GM21786 (cell line): ENCODE data around the gene PALLD.

Source experiments
- ATAC-seq: cut with Tn5 transposase; IDR thresholded peaks from one replicate; pipeline ENCODE4 v1.9.1; 2021; ENCODE audit not compliant: unreplicated experiment

PALLD gene

DNA sequence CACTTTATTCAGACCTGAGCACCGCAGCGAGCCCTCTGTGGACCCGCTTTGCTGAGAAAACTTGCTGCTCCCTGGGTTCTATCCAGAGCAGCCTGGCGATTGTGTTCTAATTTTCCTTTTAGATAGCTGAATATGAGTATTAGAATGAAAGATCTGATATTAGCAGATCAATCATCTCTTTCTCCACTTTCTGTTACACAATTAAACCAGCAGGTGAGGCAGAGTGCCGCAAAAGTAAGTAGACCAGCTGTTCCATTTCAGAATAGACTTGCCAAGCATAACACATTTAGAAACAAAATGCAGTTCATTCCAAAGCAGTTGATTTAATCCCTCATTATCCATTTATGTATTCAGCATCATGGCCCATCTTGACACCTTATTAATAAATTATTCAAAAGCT is 58.6 kb downstream of the PALLD start:
- ATAC-seq = no peak

DNA sequence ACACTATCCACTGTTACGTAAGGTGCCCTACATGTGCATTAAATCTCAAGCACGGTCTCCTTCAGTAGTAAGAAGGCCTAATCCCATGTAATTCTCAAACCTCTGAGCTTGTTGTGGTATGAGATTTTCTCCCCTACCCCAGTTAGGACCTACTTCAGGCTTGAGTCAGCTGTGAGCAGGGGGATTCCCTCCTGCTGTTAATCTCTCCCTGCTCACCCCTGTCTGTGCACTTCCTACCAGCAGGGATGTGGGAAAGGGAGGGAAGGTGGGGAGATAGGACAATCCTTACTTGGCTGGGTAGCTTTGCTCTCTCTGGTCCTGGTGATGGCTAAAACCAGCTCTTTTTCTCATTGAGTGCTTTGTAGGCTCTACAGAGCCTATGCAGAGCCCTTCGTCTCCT is 60.8 kb downstream of the PALLD start:
- no peak for ATAC-seq

DNA sequence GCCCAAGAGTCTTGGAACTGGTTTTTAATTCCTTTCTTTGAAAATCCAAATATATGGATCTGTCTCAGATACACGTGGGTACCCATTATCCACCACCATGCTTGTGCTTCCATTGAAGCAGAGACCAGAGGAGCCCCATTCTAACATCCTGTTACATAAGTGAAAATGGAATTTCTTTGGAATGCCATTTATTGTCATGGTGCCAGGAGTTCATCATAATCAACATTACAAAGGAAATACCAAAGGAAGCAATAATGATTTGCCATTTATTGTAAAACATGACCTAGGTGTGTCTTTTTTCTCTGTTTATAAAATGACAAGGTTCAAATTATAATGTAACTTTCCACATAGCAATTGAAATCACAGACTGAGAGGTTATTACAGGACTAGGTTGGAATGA is 61.7 kb downstream of the PALLD start:
- no peak for ATAC-seq

DNA sequence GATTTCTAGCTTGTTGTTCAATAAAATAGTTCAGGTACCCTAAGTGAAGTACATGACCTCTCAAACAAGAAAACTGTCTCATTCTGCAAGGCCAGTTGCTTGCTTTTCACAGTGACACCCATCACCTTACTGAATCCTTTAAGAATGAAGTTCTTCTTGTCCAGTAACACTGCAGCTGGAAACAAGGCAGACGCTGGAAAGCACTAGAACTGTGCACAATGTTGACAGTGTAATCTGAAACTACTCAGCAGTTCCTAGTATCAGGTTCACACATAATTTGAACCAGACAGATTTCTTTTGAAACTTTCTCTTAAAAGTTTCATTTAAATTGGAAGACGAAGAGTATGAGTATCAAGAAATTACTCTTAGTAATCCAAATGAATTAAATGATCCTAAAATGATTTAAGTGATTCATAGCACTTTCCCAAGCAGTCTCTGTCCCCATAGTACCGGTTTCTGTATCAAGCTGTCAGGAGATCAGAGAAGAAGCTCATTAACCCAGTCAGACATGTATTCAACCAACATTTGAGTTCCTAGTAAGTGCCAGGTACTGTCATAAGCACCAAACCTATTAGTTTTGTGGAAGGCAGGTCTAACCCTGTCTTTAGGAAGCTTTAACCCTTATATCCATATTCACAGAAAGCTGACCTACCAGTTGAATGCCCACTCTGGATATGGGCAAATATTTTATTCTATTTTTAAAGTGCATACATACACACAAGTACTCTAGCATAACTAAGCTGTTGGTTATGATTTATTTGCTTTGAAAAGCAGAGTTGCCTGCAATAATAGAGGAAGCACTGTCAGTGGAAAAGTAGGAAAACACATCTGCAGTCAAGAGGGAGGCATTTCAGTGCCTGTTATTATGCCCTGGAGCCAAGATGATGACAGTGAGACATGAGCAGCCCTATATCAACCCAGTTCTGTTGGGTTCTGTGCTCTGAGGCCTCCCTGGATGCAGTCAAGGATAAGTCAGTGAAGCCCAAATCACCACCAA is 63.6 kb downstream of the PALLD start:
- no peak for ATAC-seq

DNA sequence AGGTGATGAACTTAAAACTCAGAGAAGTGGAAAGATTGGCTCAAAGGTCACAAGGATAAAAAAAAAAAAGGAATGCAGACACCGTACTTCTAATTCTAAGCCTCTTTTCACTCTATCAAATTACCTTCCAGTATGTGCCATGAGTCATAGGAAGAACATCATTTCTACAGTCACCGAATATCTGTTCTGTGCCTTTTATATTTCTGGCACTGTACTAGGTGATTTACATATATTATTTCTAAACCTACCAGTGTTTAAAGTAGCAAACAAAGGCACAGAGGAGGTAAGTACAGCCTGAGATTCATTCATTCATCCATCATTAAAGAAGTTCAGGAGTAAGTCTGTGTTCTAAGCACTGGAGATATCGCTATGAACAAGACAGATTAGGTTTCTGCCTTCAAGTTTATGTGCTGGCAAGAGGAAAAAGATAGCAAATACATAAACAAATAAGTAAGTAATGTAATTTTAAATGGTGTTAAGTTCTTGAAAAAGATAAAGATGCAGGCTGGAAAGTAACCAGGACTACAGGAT is 65.3 kb downstream of the PALLD start:
- no peak for ATAC-seq

DNA sequence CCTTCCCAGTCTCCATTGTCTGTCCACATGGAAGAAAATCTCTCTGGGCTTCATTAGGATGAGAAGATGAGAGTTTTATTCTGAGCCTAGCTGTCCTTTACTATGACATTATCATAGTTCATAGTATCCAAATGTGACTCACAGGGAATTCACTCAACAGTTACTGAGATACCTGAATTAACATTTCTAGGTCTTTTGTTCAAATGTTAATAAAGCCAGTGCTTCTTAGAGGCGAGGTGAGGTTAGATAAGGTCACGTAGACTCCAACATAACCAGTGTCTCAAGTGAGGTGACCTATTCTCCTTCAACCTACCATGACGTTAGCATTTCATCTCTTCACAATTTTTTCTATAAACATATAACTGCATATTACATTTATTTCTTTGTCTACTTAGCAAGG is 67.2 kb downstream of the PALLD start:
- no peak for ATAC-seq

DNA sequence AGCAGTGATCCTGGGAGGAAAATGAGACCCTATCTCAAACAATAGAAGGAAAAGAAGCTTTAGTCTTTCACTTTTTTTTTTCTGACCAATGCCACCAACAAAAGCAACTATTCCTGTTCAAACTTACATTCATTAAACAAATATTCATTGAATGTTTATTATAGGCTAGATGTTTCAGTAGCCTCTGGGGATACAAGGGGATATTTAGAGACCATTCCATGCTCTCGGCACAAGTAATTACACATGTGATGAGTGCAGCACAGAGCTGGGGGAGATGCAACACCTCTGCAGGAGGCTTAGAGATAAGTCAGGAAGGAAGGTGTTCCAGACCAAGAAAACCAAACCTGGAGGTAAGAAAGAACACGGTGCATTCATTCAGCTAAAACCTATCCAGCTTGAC is 68.3 kb downstream of the PALLD start:
- ATAC-seq = no peak

DNA sequence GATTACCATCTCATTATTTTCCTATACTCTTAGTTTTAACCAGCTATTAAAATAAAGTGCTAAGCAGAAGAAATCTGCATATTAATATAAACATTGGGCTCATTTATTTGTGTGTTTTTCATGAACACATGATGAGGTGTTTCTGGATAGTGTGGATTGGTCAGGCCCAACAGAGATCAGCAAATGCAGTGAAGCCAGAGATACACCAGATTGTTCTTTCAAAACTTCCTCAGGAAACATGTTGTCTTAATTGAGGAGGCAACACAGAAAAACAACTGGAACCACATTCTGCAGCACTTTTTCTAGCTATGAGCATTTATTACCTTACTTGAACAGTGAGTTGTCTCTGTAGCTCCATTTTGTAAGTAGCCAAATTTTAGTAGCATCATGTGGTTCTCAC is 69.9 kb downstream of the PALLD start:
- ATAC-seq = no peak

DNA sequence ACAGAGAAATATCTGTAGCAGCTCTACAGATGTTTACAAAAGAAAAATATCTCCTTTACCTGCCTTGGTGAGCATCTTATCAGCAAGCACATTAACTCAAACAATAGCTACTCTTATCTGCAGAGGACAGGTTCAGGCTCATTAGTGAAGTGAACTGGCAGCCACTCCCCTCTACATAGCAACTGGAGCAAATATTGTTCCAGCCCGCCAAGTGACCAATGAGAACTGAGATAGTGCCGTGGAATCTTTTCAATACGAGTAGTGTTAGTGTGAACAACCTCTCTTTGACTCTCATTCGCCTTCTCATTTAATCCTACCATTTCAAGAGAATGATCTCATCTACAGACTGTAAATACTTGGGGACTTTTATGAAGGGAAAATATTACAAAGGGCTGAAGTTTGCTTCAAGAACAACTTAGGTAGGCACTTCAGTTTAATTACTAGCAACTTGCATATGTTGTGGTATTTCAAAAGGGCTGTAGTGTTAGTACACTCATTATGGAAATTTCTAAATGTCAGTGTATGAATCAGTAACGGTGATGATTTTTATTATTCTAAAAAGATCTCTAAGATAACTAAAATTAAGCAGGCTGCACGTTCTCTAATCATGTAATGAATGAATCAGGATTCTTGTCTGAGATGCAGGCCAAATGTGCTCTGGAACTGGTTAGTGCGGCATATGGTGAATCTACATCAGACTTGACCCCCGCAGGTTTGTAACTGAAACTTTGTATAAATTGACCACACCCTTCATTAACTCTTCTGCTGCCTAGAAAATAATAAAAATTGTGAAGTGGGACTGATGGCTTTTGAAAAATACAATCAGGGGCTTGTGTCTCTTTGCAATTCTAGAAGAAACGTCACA is 72.4 kb downstream of the PALLD start:
- no peak for ATAC-seq

DNA sequence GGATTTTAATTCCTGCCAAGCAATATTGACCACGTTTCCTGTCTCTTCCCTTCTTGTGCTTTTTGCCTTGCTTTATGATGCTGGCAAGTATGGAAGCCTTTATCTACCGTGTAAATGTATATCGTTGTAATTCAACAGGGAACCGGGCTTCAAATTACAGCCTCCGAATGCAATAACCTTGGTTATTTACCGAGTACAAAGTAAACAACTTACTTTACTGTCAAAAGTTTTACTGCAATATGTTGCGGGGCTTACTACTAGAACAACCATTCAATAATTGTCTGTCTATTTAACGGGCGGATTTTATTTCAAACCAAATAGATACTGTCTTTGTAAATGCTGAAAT is 73.1 kb downstream of the PALLD start:
- no peak for ATAC-seq

DNA sequence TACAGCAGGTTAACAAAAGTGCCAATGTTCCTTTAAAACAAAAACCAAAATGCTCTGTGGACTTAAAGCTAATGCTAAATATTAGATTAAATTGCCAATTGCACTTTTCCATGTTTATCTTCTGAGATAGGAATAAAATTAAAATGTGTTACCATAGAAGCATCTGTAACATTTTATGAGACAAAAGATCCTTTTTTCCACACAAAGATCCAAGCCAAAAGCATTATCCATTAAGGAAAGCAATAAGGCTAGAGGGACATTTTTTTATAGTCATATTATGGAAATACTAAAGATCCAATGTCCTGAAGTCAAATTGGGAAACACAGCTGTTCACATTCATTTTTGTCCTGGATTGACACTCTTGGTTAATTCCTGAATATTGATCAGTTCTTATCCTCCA is 73.6 kb downstream of the PALLD start:
- no peak for ATAC-seq

DNA sequence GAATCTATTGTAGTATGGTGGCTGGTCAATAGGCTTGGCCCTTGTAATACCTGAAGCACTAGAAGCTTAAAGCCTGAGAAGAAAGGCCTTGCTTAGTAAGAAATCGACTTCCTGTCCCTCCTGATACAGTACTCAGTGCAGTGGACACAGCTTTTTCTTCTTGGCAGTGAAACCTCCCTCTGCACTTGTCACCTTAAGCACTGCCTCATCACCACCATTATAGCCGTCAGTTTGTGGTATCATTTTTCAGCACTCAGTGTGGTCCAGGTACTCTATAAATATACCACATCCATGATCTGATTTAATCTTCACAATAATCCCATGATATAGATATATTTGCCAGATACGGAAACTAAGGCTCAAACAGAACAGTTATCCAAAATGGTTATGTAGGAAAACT is 75.2 kb downstream of the PALLD start:
- ATAC-seq = no peak

DNA sequence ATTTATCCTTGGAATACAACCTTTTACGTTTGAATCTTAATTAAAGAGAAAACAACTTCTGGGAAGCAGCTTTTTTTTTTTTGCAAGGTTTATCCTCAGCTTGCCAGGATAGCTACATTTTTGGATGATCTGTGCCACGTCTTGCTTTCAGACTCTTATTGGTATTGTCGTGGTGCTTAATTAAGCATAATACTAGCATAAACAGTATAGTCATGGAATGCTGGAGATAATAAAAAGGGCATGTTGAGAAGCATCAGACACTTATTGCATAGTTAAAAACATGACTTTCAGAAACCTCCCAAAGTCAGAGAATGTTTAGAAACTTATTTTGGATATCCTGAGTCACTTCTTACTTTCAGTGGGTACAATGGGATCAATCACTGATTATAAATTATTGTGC is 77.0 kb downstream of the PALLD start:
- ATAC-seq = no peak

DNA sequence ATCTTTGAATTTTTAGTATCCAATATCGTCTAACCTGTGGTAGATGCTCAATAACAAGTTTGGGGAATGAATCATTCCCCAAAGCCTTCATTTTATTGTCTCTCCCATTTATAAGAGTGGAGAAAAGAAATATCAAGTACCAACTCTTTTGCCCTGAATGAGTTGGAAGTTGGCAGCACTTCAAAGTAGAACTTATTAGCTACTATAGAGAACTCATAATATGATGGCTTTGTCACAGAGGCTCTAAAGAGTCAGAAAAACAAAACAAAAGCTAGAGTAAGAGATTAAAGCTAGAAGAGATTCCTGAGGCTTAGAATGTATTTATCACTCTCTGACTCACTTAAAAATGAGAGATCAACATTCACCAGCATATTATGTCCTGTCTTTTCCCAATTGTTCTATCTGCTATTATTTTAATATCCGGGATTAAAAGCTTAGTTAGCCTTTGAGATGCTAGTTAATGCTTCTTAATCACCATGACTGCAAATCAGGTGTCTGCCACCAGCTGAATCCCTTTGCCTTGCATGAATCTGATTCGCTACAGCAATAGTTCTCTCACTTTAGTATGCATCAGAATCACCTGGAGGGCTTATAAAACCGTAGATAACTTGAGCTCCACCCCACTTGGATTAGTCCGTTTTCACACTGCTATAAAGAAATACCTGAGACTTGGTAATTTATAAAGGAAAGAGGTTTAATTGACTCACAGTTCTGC is 77.9 kb downstream of the PALLD start:
- ATAC-seq = no peak

DNA sequence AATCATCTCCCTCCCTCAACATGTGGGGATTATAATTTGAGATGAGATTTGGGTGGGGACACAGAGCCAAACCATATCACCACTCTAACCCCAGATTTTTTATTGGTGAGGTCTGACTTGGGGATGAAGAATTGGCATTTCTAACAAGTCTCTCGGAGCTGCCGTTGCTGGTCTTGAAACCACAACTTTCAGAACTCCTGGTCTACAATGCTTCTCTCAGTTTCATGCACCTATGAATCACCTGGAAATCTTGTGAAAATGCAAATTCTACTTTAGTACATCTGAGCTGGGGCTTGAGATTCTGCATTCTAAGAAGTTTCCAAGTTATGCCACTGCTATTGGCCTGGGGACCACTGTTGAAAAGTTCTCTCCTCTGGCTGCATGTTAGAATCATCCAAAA is 78.6 kb downstream of the PALLD start:
- no peak for ATAC-seq

DNA sequence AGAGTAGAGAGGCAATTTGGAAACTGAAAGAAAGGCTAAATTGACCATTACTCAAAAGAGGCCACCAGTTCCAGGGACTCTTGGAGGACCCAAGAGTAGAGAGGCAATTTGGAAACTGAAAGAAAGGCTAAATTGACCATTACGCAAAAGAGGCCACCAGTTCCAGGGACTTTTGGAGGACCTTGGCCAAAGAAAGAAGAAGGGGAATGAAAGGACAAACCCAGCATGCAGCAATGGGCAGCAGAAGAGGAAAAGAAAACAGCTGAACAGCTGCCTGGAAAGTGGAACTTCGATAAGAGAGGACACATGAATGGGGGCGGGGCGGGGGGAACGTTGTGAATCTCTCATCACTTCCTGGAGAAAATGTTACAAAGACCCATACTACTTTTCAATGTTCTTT is 80.8 kb downstream of the PALLD start:
- ATAC-seq = no peak

DNA sequence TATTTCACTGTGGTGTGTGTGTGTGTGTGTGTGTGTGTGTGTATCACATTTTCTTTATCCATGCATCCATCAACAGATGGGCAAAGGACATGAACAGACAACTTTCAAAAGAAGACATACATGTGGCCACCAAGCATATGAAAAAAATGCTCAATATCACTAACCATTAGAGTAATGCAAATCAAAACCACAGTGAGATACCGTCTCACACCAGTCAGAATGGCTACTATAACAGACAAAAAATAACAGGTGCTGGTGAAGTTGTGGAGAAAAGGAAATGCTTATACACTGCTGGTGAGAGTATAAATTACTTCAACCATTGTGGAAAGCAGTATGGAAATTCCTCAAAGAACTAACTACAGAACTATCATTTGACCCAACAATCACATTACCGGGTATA is 83.4 kb downstream of the PALLD start:
- ATAC-seq = no peak

DNA sequence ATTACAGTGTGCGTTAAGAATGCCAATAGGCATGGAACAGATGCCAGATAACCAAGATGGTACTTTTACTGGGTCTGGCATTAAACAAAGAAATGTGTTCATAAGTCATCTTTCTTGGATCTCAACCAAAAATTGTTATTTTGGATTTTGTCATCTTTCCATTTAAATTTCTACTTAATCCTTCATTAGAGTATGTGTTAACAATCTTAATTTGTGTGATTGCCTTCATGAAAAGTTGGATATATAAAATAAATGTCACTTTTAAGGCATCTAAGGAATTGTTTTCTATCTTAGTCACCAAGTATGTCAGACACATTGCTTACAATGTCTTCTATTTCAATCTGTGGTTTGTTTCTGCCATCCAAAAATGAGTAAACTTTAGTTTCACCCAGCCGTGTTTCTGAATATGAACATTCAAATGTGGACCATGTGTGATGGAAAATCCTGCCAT is 87.5 kb downstream of the PALLD start:
- peak; percentile 44 for ATAC-seq

DNA sequence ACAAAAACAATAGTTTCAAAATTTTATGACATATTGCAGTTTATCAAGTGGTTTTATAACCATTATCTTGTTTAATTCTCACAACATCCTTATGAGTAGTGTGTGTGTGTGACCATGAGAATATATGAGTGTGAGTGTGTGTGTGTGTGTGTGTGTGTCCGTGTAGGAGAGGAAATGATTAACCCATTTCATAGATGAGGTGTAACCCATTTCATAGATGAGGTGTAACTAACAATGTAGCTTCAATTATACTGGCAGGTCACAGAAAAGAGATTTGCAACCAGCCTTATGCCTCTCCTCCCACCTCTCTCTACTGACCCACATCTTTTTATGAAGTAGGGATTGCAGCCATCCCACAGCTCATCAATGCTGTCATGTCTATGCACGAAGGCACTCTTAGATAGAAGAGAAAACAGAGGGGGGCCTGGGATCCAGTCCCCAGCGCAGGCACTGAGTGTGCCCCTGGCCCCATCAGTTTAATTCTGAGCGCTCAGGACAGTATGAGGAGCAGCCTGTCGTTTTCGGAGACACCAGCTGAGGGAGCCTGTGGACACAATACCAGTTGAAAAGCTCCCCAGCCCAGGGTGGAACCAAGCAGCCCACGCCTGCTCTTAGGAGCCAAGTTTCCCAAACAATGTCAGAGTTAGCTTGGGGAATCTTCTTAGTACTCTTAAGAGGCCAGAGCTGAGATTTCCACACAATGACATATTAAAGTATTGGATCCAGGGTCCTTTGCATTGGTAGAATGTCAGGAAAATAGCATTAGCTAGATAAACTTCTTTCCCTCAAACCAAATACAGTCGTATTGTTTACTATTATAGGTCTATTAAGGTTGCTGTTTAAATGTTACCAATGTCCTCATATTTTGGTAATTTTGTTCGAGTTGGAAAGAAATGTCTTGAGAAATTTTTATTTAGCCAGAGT is 88.6 kb downstream of the PALLD start:
- peak; percentile 73 for ATAC-seq

DNA sequence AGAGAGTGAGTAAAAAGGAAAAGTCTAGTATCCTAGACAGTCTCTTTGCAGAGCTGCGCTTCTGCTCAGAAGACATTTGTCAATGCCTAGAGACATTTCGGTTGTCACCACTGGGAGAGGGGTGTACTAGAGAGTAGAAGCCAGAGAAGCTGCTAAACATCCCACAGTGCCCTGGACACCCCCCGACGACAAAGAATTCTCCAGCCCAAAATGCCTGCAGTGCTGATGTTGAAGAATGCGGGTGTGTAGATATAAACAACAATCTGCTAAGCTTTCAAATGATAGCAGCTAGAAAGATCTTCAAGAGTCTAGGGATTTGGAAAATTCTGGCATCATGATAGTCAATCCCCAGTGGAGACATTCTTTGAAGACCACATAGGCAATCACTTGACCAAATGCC is 90.1 kb downstream of the PALLD start:
- no peak for ATAC-seq
